NT2/D1 (cell line): Measurements from ENCODE around the gene SIRT3.

Source experiments
- DNase-seq: peaks from one replicate; pipeline ENCODE4 v3.0.0-alpha.2; 2011; ENCODE audit warnings: low read depth, low spot score
- H3K27me3 ChIP-seq: 2 replicates; pipeline ENCODE4 v1.6.0; 2011; ENCODE audit warnings: mild to moderate bottlenecking; ENCODE audit not compliant: insufficient read length, insufficient read depth
- H3K36me3 ChIP-seq: 2 replicates; pipeline ENCODE4 v1.6.1; 2011; ENCODE audit warnings: mild to moderate bottlenecking, low read length, mixed read lengths; ENCODE audit not compliant: insufficient read depth, insufficient read length
- H3K4me1 ChIP-seq: 2 replicates; pipeline ENCODE4 v1.5.1; 2011; ENCODE audit not compliant: insufficient read depth, insufficient read length
- H3K4me3 ChIP-seq: 2 replicates; pipeline ENCODE4 v1.5.1; 2011; ENCODE audit warnings: low read depth; ENCODE audit not compliant: insufficient read length
- H3K9ac ChIP-seq: 2 replicates; pipeline ENCODE4 v1.6.0; 2011; ENCODE audit warnings: low read depth; ENCODE audit not compliant: insufficient read length
- H3K9me3 ChIP-seq: 2 replicates; pipeline ENCODE4 v1.5.1; 2011; ENCODE audit warnings: mild to moderate bottlenecking, low read length; ENCODE audit not compliant: insufficient read depth
- SUZ12 ChIP-seq: IDR thresholded peaks from 2 replicates; pipeline ENCODE4 v1.6.1; 2011; ENCODE audit not compliant: insufficient read length, insufficient read depth; ENCODE audit errors: extremely low read depth
- YY1 ChIP-seq: IDR thresholded peaks from 2 replicates; pipeline ENCODE4 v1.6.1; 2011; ENCODE audit not compliant: insufficient read length, insufficient read depth
- ZNF274 ChIP-seq: IDR thresholded peaks from 2 replicates; pipeline ENCODE4 v1.6.1; 2011; ENCODE audit warnings: mild to moderate bottlenecking, low read depth, low read length

The SIRT3 gene

GRCh38 chr11:255176-255575 is 19.0 kb upstream of the SIRT3 start:
- Histone ChIP-seq H3K4me1 (no peaks in the 10 kb centered on the region), H3K36me3 (peaks cover 39% of the 10 kb centered on the region), H3K9me3 (no peaks in the 10 kb centered on the region), H3K9ac (no peak overlapping the region), H3K4me3 (no peak overlapping the region), H3K27me3 (no peaks in the 10 kb centered on the region)
- DNase-seq, result no peak
- TF ChIP-seq YY1, result no peak
- no peak for TF ChIP-seq SUZ12
- TF ChIP-seq ZNF274, result no peak

- H3K4me3 ChIP-seq, result no peak overlapping the region
- no peaks in the 10 kb centered on the region for H3K9me3 ChIP-seq
- H3K9ac ChIP-seq, result no peak overlapping the region
- no peak for DNase-seq
- no peaks in the 10 kb centered on the region for H3K4me1 ChIP-seq
- H3K27me3 ChIP-seq, result no peaks in the 10 kb centered on the region
- TF ChIP-seq SUZ12, result no peak
- TF ChIP-seq ZNF274, result no peak
- TF ChIP-seq YY1, result no peak
- peaks cover 51% of the 10 kb centered on the region for H3K36me3 ChIP-seq
Measured at GRCh38 chr11:253886-254270, 17.7 kb upstream of the SIRT3 start.

GRCh38 chr11:253160-253885 is 17.2 kb upstream of the SIRT3 start:
- DNase-seq, result no peak
- Histone ChIP-seq H3K9me3 (no peaks in the 10 kb centered on the region), H3K4me3 (no peak overlapping the region), H3K4me1 (no peaks in the 10 kb centered on the region), H3K27me3 (no peaks in the 10 kb centered on the region), H3K36me3 (peaks cover 56% of the 10 kb centered on the region), H3K9ac (no peak overlapping the region)
- no peak for TF ChIP-seq SUZ12
- no peak for TF ChIP-seq ZNF274
- no peak for TF ChIP-seq YY1

- Histone ChIP-seq H3K9ac (no peak overlapping the region), H3K27me3 (no peaks in the 10 kb centered on the region), H3K4me3 (no peak overlapping the region), H3K36me3 (peaks cover 63% of the 10 kb centered on the region), H3K4me1 (no peaks in the 10 kb centered on the region), H3K9me3 (no peaks in the 10 kb centered on the region)
- no peak for DNase-seq
- TF ChIP-seq SUZ12 (no peak), ZNF274 (no peak), YY1 (no peak)
Measured at GRCh38 chr11:252666-253065, 16.5 kb upstream of the SIRT3 start.

GRCh38 chr11:251550-251949 is 15.4 kb upstream of the SIRT3 start:
- TF ChIP-seq ZNF274 (no peak), YY1 (no peak), SUZ12 (no peak)
- DNase-seq, result no peak

GRCh38 chr11:250740-251299 is 14.7 kb upstream of the SIRT3 start:
- Histone ChIP-seq H3K4me3 (no peak overlapping the region), H3K36me3 (peaks cover 81% of the 10 kb centered on the region), H3K4me1 (no peaks in the 10 kb centered on the region), H3K9me3 (no peaks in the 10 kb centered on the region), H3K9ac (no peak overlapping the region), H3K27me3 (no peaks in the 10 kb centered on the region)
- DNase-seq, result peak; percentile 59
- no peak for TF ChIP-seq YY1

More at GRCh38 chr11:251550-251949, 15.4 kb upstream of the SIRT3 start:
- H3K4me1 ChIP-seq, result no peaks in the 10 kb centered on the region
- no peaks in the 10 kb centered on the region for H3K9me3 ChIP-seq
- H3K27me3 ChIP-seq, result no peaks in the 10 kb centered on the region
- H3K4me3 ChIP-seq, result no peak overlapping the region
- no peak overlapping the region for H3K9ac ChIP-seq
- peaks cover 73% of the 10 kb centered on the region for H3K36me3 ChIP-seq

GRCh38 chr11:250274-250673 is 14.1 kb upstream of the SIRT3 start:
- Histone ChIP-seq H3K36me3 (peaks cover 85% of the 10 kb centered on the region), H3K4me3 (no peak overlapping the region), H3K27me3 (no peaks in the 10 kb centered on the region), H3K4me1 (no peaks in the 10 kb centered on the region), H3K9me3 (no peaks in the 10 kb centered on the region), H3K9ac (no peak overlapping the region)
- no peak for DNase-seq
- no peak for TF ChIP-seq SUZ12
- TF ChIP-seq YY1, result no peak
- TF ChIP-seq ZNF274, result no peak

- no peaks in the 10 kb centered on the region for H3K9me3 ChIP-seq
- TF ChIP-seq SUZ12, result no peak
- no peaks in the 10 kb centered on the region for H3K27me3 ChIP-seq
- no peak for DNase-seq
- no peak overlapping the region for H3K4me3 ChIP-seq
- H3K9ac ChIP-seq, result no peak overlapping the region
- H3K4me1 ChIP-seq, result no peaks in the 10 kb centered on the region
- peaks cover 97% of the 10 kb centered on the region for H3K36me3 ChIP-seq
Measured at GRCh38 chr11:249062-249461, 12.9 kb upstream of the SIRT3 start.
